Sigmoid colon (tissue), 4 donors: ENCODE results near the gene SSH3.

ENCODE experiments used
- CTCF ChIP-seq, 4 experiments: fragments of 450-650 bp in 3 of 4; fragments of 200-600 bp in 1 of 4; IDR thresholded peaks; one replicate each; pipeline ENCODE4 v1.5.1; 2016 to 2019; ENCODE audit warnings: antibody characterized with exemption in 4 of 4, mild to moderate bottlenecking in 3 of 4, moderate library complexity in 2 of 4
- EP300 ChIP-seq, 4 donors: sonication (generic); formaldehyde crosslinking; IDR thresholded peaks; one replicate each; pipeline ENCODE4 v1.6.1; 2017; ENCODE audit warnings: antibody characterized with exemption in 4 of 4
- POLR2A ChIP-seq, 2 donors: fragments of 450-650 bp; IDR thresholded peaks; one replicate each; pipeline ENCODE4 v1.6.1; 2016; ENCODE audit warnings: antibody characterized with exemption in 2 of 2, mild to moderate bottlenecking in 2 of 2, moderate library complexity in 2 of 2
- POLR2AphosphoS5 ChIP-seq, 4 donors: sonication (generic); formaldehyde crosslinking; IDR thresholded peaks; one replicate each; pipeline ENCODE4 v1.6.1; 2017; ENCODE audit warnings: antibody characterized with exemption in 4 of 4

- TF ChIP-seq CTCF (IDR thresholded peaks at IDR 0.05), result no peak
- TF ChIP-seq POLR2AphosphoS5 (IDR thresholded peaks at IDR 0.05), result no peak
- TF ChIP-seq POLR2A (IDR thresholded peaks at IDR 0.05), result no peak
- TF ChIP-seq EP300 (IDR thresholded peaks at IDR 0.05), result no peak
These were observed 48.0 kb upstream of the SSH3 start for GRCh38 chr11:67255353-67255752.
